Suprapubic skin (tissue), 4 donors: ENCODE data around the gene SLC35E3.

Source experiments
- POLR2A ChIP-seq, 2 donors: fragments of 450-650 bp; IDR thresholded peaks; one replicate each; pipeline ENCODE4 v1.6.1; 2017; ENCODE audit warnings: antibody characterized with exemption in 2 of 2, mild to moderate bottlenecking in 2 of 2, moderate library complexity in 2 of 2
- POLR2AphosphoS5 ChIP-seq, 3 donors: sonication (generic); formaldehyde crosslinking; IDR thresholded peaks; one replicate each; pipeline ENCODE4 v1.6.1; 2017; ENCODE audit warnings: antibody characterized with exemption in 3 of 3
- TF ChIP-seq, protein P1 (sequence below), 2 donors: fragments of 200-600 bp in 1 of 2; fragments of 450-650 bp in 1 of 2; sonication (generic) in 1 of 2; IDR thresholded peaks; one replicate each; pipeline ENCODE4 v1.5.1; 2016 to 2019; ENCODE audit warnings: antibody characterized with exemption in 2 of 2, mild to moderate bottlenecking in 1 of 2, moderate library complexity in 1 of 2

DNA sequence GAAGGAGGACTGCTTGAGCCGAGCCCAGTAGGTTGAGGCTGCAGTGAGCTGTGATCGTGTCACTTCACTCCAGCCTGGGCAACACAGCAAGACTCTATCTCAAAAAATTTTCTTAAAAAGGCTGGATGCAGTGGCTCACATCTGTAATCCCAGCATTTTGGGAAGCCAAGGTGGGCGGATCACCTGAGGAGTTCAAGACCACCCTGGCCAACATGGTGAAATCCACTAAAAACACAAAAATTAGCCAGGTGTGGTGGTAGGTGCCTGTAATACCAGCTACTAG, 44.9 kb downstream of the SLC35E3 start:
- TF ChIP-seq, protein P1, sequence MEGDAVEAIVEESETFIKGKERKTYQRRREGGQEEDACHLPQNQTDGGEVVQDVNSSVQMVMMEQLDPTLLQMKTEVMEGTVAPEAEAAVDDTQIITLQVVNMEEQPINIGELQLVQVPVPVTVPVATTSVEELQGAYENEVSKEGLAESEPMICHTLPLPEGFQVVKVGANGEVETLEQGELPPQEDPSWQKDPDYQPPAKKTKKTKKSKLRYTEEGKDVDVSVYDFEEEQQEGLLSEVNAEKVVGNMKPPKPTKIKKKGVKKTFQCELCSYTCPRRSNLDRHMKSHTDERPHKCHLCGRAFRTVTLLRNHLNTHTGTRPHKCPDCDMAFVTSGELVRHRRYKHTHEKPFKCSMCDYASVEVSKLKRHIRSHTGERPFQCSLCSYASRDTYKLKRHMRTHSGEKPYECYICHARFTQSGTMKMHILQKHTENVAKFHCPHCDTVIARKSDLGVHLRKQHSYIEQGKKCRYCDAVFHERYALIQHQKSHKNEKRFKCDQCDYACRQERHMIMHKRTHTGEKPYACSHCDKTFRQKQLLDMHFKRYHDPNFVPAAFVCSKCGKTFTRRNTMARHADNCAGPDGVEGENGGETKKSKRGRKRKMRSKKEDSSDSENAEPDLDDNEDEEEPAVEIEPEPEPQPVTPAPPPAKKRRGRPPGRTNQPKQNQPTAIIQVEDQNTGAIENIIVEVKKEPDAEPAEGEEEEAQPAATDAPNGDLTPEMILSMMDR (IDR thresholded peaks at IDR 0.05): no peak
- TF ChIP-seq POLR2A (IDR thresholded peaks at IDR 0.05) (no peak), POLR2AphosphoS5 (IDR thresholded peaks at IDR 0.05) (no peak)
